Measurements from ENCODE around the gene MZF1.

MZF1 gene

GRCh38 chr19:58553799-58554493, 19.2 kb downstream of the MZF1 start:
- DNase-seq (ENCODE audit: low read depth): no peak
- no peak for TF ChIP-seq CTCF (conservative IDR thresholded peaks at IDR 0.05; ENCODE audit: control insufficient read depth, insufficient read depth, low read depth, low read length)
- H3K4me3 ChIP-seq (ENCODE audit: control insufficient read depth, low read depth, low read length): peak overlapping the region; percentile 84

- no peak overlapping the region for H3K4me3 ChIP-seq (ENCODE audit: control insufficient read depth, low read depth, low read length)
- no peak for DNase-seq (ENCODE audit: low read depth)
- TF ChIP-seq CTCF (conservative IDR thresholded peaks at IDR 0.05; ENCODE audit: control insufficient read depth, insufficient read depth, low read depth, low read length): no peak
These were observed 20.5 kb downstream of the MZF1 start for GRCh38 chr19:58552655-58553054.

- no peak for TF ChIP-seq CTCF (conservative IDR thresholded peaks at IDR 0.05; ENCODE audit: control insufficient read depth, insufficient read depth, low read depth, low read length)
- no peak for DNase-seq (ENCODE audit: low read depth)
- no peak overlapping the region for H3K4me3 ChIP-seq (ENCODE audit: control insufficient read depth, low read depth, low read length)
These were observed 21.3 kb downstream of the MZF1 start for GRCh38 chr19:58551577-58552471.

- no peak for TF ChIP-seq CTCF (conservative IDR thresholded peaks at IDR 0.05; ENCODE audit: control insufficient read depth, insufficient read depth, low read depth, low read length)
- DNase-seq (ENCODE audit: low read depth): no peak
- no peak overlapping the region for H3K4me3 ChIP-seq (ENCODE audit: control insufficient read depth, low read depth, low read length)
These were observed 22.0 kb downstream of the MZF1 start for GRCh38 chr19:58551123-58551497.

- DNase-seq (ENCODE audit: low read depth): no peak
- TF ChIP-seq CTCF (conservative IDR thresholded peaks at IDR 0.05; ENCODE audit: control insufficient read depth, insufficient read depth, low read depth, low read length): no peak
- no peak overlapping the region for H3K4me3 ChIP-seq (ENCODE audit: control insufficient read depth, low read depth, low read length)
These were observed 22.6 kb downstream of the MZF1 start for GRCh38 chr19:58550362-58551122.

- H3K4me3 ChIP-seq (ENCODE audit: control insufficient read depth, low read depth, low read length): no peak overlapping the region
- no peak for TF ChIP-seq CTCF (conservative IDR thresholded peaks at IDR 0.05; ENCODE audit: control insufficient read depth, insufficient read depth, low read depth, low read length)
- no peak for DNase-seq (ENCODE audit: low read depth)
These were observed 23.3 kb downstream of the MZF1 start for GRCh38 chr19:58549664-58550361.
